Body of pancreas (tissue), 4 donors: ENCODE measurements around the gene ZFHX3. TPM values are rescaled to one million over a fixed set of nuclear protein-coding genes. Genes with fewer than 3 reads are reported as not detected.

Experiments used
- ATAC-seq: fragments of 150-250 bp; one replicate; pipeline ENCODE4 v1.9.1; 2016
- DNase-seq, 4 donors: peaks; one replicate each; pipeline ENCODE4 v3.0.0-alpha.2; 2019
- H3K27ac ChIP-seq, 4 donors: fragments of 200-600 bp; sonication (generic); 1 replicate in 3 of 4; 2 replicates in 1 of 4; pipeline versions ENCODE4 v1.5.1 to v1.6.1; 2016 to 2019; ENCODE audit warnings: mild to moderate bottlenecking in 1 of 4, mixed read lengths in 1 of 4, moderate library complexity in 1 of 4
- H3K27me3 ChIP-seq, 2 donors: fragments of 200-600 bp; sonication (generic); one replicate each; pipeline ENCODE4 v1.6.0; 2016; ENCODE audit warnings: mild to moderate bottlenecking in 1 of 2
- H3K36me3 ChIP-seq, 2 donors: fragments of 200-600 bp; sonication (generic); replicated peaks in 1 of 2; 2 replicates each; pipeline ENCODE4 v1.5.1; 2016; ENCODE audit warnings: low read depth in 2 of 2; ENCODE audit not compliant: insufficient read depth in 1 of 2
- H3K4me1 ChIP-seq: fragments of 200-600 bp; sonication (generic); one replicate; pipeline ENCODE4 v1.6.0; 2016
- H3K4me3 ChIP-seq, 2 donors: fragments of 200-600 bp; sonication (generic); 1 replicate in 1 of 2; 2 replicates in 1 of 2; pipeline ENCODE4 v1.5.1; 2016 to 2019
- H3K9me3 ChIP-seq, 3 donors: fragments of 200-600 bp; sonication (generic); 1 replicate in 2 of 3; 2 replicates in 1 of 3; pipeline ENCODE4 v1.5.1; 2016
- POLR2A ChIP-seq, 3 donors: fragments of 450-650 bp; IDR thresholded peaks; one replicate each; pipeline ENCODE4 v1.6.1; 2016; ENCODE audit warnings: antibody characterized with exemption in 3 of 3, mild to moderate bottlenecking in 2 of 3
- WGBS, 2 donors: methylation state at CpG; one replicate each; pipeline ENCODE4 v1.1.5; 2017; 5-methylcytosine and 5-hydroxymethylcytosine counted together
- intact Hi-C: fragments of 100-400 bp; cut with DNase I; formaldehyde crosslinking; loops from one replicate; pipeline ENCODE4 v1.15.1; 2023
- total RNA-seq, 2 donors: library from RNA; depleted of rRNA; stranded (reverse); fragments of >200 nt; gene quantifications; one replicate each; pipeline ENCODE4 v1.1.0, GENCODE V29; 2016
- TF ChIP-seq, protein P1 (sequence below), 7 experiments: fragments of 450-650 bp in 4 of 7; fragments of 200-600 bp in 3 of 7; sonication (generic) in 3 of 7; IDR thresholded peaks; one replicate each; pipeline ENCODE4 v1.5.1; 2016 to 2019; ENCODE audit warnings: antibody characterized with exemption in 7 of 7

ZFHX3 gene
- total RNA-seq, 2 donors from 2014 or later, result 22.4 to 24.6 TPM

DNA sequence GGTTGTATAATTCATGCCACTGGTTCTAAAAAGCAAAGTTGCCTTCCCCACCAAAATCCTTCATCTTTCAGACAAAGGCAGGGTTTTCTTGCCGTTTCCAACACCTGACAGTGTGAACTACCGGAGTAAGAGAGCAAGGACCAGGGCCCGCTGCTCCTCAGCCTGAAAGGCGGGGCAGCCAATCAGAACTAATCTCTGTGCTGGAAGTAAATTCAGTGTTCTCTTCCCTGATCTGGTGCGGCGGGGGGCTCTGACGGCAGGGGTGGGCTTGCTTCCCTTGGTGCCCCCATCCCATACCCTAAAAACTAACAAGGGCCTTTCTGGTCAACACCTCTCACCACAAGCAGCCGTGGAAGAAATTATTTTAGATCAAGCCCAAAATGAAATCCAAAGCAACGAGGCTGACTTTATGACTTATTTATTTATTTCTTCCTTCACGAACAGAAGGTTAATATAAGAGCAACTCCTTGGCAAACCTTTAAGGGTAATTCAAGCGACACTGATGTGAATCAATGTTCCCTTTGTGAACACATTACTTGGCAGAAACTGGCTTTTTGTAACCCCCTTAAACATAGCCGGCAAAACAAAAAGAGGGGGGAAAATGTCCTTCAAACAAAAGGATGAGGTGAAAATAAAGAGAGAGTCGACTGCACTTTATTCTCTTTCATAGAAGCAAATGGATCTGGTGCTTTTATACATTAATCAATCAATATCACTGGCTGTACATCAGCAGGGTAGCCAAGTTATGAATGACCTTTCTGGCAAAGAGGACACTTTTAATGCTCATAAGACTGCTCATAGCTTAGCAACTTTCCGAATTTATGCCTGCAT, 189.9 kb downstream of the ZFHX3 start:
- Histone ChIP-seq H3K4me3 (no peak overlapping the region), H3K27me3 (no peaks in the 10 kb centered on the region), H3K4me1 (peaks cover 29% of the 10 kb centered on the region), H3K36me3 (no peaks in the 10 kb centered on the region), H3K9me3 (no peaks in the 10 kb centered on the region), H3K27ac (peak overlapping the region in 3 of 4 donors; percentile 23 to 50 (median 32))
- no peak for DNase-seq
- no peak for ATAC-seq
- 68 to 77% methylated on average over 14 of the region's 14 CpGs for WGBS, 2 donors
- TF ChIP-seq, protein P1, sequence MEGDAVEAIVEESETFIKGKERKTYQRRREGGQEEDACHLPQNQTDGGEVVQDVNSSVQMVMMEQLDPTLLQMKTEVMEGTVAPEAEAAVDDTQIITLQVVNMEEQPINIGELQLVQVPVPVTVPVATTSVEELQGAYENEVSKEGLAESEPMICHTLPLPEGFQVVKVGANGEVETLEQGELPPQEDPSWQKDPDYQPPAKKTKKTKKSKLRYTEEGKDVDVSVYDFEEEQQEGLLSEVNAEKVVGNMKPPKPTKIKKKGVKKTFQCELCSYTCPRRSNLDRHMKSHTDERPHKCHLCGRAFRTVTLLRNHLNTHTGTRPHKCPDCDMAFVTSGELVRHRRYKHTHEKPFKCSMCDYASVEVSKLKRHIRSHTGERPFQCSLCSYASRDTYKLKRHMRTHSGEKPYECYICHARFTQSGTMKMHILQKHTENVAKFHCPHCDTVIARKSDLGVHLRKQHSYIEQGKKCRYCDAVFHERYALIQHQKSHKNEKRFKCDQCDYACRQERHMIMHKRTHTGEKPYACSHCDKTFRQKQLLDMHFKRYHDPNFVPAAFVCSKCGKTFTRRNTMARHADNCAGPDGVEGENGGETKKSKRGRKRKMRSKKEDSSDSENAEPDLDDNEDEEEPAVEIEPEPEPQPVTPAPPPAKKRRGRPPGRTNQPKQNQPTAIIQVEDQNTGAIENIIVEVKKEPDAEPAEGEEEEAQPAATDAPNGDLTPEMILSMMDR (IDR thresholded peaks at IDR 0.05), result no peak
- TF ChIP-seq POLR2A (IDR thresholded peaks at IDR 0.05), result no peak
- intact Hi-C loops, result no loop called here

DNA sequence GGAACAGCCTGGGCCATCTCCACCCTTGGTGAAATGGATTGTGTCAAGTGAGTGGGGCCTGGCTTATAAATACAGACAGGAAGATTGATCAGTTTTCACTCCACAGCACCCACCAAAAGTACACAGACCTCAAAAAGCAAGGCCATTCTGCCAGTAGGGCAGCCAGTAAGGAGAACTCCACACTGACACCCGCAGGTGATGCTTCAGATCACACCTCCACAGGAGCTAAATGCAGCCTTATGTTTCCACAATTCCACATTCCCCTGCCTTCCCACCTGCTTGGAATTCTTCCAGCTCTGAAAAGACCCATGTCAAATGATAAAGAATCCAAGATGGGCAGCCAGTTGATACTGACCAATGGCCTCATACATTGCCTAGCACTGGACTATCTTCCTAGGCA, 191.1 kb downstream of the ZFHX3 start:
- 74 to 82% methylated on average over 1 of the region's 1 CpG for WGBS, 2 donors
- Histone ChIP-seq H3K27ac (no peak overlapping the region), H3K9me3 (no peaks in the 10 kb centered on the region), H3K27me3 (no peaks in the 10 kb centered on the region), H3K4me1 (peaks cover 29% of the 10 kb centered on the region), H3K4me3 (no peak overlapping the region), H3K36me3 (no peaks in the 10 kb centered on the region)
- DNase-seq (peak in 1 of 4 donors; percentile 40), ATAC-seq (peak; percentile 30)
- TF ChIP-seq, protein P1 (IDR thresholded peaks at IDR 0.05), result peak in 4 of 7 experiments; percentile 17 to 34 (median 33)
- no peak for TF ChIP-seq POLR2A (IDR thresholded peaks at IDR 0.05)
- intact Hi-C loops, result no loop called here

DNA sequence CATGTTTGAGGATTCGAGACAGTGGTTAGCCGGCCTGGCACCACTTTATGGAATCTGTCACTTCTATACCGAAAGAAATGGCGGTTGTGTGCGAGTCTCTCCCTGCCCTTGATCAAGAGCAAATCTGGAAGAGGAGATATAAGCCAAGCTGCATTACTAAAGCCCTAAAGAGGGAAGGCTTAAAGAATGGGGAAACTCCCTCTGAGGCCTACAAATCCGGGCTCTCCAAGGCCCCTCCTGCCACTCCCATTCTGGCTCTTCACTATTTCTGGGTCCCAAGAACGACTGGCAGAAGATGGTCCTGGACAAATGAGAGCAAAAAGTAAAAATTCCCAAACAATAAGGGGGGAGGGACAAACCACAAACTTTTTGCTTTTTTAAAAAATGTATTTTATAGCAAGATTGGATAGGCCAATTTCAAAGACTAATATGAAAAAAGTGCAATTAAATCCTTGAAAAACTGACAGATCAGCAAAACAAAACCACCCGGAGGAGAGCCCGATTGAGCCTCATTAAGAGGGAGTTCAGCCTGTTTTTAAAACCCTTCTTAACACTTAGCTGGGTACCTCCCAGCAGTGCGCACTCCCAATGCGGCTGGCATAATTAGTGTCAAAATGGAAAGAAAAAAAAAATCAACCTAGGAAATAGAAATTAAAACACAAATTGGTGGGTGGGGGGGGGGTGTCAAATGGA, 193.5 kb downstream of the ZFHX3 start:
- Histone ChIP-seq H3K36me3 (no peaks in the 10 kb centered on the region), H3K4me1 (peaks cover 17% of the 10 kb centered on the region), H3K27me3 (no peaks in the 10 kb centered on the region), H3K4me3 (no peak overlapping the region), H3K9me3 (no peaks in the 10 kb centered on the region), H3K27ac (no peak overlapping the region)
- DNase-seq, result no peak
- ATAC-seq, result no peak
- WGBS, 2 donors, result 88 to 90% methylated on average over 11 of the region's 11 CpGs
- intact Hi-C loops, result no loop called here
- TF ChIP-seq, protein P1 (IDR thresholded peaks at IDR 0.05), result no peak

DNA sequence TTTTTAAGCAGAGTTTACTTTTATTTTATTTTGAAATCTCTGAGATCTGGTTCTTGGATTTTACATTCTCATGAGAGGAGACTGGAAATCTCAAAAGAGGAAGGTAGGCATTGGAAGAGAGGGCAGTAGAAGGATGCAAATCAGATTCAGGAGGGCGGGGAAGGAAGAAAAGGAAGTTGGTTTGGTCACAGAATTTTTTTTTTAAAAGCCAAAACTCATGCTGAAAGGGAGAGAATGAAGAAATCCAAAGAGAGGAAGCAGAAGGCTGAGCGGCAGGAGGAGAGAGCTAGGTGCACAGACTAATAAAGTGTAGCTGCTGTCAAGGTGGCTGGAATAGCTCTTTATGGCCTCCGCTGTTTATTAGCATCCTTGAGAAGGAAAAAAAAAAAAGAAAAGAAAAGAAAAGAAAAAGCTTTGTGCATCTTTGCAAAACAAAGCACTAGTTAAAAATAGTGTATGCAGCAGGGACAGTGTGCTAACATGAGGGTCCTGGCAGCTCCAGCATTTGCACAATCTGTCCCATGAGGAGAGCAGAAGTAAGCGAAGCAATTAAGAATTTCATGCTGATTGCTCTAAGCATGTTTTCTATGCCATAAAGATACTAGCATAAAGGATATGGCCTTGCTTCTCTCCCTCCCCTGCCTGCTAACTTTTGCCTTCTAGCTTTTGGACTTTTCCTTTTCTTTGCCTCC, 194.2 kb downstream of the ZFHX3 start:
- DNase-seq (no peak), ATAC-seq (no peak)
- Histone ChIP-seq H3K4me1 (peaks cover 18% of the 10 kb centered on the region), H3K4me3 (no peak overlapping the region), H3K27me3 (no peaks in the 10 kb centered on the region), H3K27ac (no peak overlapping the region), H3K36me3 (no peaks in the 10 kb centered on the region), H3K9me3 (no peaks in the 10 kb centered on the region)
- 72 to 93% methylated on average over 4 of the region's 4 CpGs for WGBS, 2 donors
- TF ChIP-seq POLR2A (IDR thresholded peaks at IDR 0.05), result no peak
- TF ChIP-seq, protein P1 (IDR thresholded peaks at IDR 0.05), result no peak
- intact Hi-C loops, result no loop called here
